Measurements from ENCODE around the gene ATP5ME.

Gene ATP5ME

DNA sequence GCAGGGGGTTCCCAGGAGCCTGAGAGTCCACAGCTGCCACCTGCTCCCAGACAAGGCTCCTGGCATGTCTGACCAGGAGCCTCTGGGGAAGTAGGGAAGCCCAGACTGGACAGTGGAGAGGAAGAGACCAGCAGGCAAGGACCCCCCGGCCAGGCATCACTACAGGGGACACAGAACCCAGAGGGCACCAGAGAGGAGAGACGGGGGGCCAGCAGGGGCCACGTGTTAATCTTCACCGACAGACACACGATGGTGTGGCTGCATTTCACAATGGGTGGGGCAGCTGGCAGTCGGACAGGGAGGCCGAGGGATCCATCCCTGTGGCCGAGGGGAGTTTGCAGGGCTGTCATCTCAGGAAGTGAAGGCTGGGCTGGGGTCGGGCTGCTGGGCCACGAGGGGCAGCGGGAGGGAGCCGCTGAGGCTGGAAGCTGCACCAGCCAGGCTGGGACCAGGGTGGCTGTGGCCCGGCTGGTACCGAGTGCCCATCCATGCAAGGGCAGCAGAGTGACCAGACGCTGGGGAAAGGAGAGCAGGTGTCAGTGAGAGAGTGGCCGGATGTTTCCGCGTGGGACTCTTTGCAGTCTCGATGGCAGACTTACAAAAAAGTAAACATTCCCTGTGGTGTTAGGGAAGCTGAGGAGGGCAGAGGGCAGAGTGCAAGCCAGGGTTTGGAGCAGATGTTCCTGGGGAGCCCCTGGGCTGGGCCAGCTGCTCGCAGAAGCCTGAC, 44.0 kb downstream of the ATP5ME start:
- ATAC-seq = no peak
- TF ChIP-seq, protein P1, sequence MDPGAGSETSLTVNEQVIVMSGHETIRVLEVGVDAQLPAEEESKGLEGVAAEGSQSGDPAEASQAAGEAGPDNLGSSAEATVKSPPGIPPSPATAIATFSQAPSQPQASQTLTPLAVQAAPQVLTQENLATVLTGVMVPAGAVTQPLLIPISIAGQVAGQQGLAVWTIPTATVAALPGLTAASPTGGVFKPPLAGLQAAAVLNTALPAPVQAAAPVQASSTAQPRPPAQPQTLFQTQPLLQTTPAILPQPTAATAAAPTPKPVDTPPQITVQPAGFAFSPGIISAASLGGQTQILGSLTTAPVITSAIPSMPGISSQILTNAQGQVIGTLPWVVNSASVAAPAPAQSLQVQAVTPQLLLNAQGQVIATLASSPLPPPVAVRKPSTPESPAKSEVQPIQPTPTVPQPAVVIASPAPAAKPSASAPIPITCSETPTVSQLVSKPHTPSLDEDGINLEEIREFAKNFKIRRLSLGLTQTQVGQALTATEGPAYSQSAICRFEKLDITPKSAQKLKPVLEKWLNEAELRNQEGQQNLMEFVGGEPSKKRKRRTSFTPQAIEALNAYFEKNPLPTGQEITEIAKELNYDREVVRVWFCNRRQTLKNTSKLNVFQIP (CRISPR knock-in tag; IDR thresholded peaks at IDR 0.05; ENCODE audit: borderline replicate concordance, low read depth) = no peak

DNA sequence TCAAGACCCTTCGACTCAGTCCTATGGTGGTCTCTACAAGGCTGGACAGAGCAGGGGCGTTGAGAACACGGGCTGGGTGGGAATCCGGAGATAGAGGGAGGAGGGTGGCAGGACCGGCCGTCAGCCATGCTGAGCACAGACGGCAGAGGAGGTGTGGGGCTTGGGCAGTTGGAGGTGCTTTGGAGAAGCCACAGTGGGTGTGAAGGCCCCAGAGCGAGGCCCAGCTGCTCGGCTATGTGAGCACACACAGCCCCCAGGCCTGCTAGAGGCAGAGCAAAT, 44.5 kb downstream of the ATP5ME start:
- no peak for TF ChIP-seq ZFP3 (CRISPR knock-in tag; IDR thresholded peaks at IDR 0.05)
- no peak for TF ChIP-seq PATZ1 (CRISPR knock-in tag; IDR thresholded peaks at IDR 0.05; ENCODE audit: borderline replicate concordance)
- no peak for ATAC-seq

DNA sequence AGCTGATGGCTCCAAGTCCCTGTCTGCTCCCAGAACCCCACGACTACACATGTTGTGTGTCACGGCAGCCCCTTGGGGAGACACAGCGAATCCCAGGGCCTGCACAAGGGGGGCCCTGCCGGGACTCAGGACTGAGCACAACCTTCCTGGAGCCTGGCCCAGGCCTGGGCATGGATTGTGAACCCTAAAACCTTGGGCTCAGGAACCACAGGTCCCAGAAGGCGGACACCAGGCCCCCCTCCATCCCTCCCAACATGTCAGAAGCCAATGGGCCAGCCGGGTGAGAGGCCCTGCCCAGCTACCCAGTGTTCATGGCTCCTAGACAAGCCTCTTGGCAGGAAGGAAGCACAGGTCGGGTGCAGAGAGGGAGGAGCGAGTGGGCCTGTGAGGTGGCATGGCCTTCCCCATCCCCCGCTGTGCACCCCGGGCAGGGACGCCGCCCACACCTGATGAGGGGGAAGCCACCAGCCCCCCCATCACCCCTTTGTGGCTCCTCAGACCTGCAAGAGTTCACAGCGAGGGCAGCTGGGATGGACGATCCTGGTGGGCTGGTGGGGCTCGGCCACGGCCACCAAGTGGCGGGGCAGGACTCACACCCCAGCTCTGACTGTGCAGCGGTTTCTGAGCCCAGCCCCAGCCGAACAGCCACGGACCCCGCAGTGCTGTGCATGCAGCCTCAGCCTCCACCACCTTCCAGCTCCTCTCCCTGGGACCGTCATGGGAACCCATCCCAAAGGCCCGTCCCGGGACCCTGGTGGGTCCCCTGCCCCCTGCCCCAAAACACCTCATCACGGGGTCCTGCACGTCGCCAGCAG, 45.0 kb downstream of the ATP5ME start:
- TF ChIP-seq CREB5 (CRISPR knock-in tag; IDR thresholded peaks at IDR 0.05; ENCODE audit: low read depth) (no peak), ZFP30 (CRISPR knock-in tag; IDR thresholded peaks at IDR 0.05) (no peak), BACH2 (CRISPR knock-in tag; IDR thresholded peaks at IDR 0.05; ENCODE audit: borderline replicate concordance) (no peak), ISL1 (CRISPR knock-in tag; IDR thresholded peaks at IDR 0.05) (no peak)
- TF ChIP-seq, protein P1 (CRISPR knock-in tag; IDR thresholded peaks at IDR 0.05; ENCODE audit: borderline replicate concordance, low read depth) = no peak
- no peak for ATAC-seq

DNA sequence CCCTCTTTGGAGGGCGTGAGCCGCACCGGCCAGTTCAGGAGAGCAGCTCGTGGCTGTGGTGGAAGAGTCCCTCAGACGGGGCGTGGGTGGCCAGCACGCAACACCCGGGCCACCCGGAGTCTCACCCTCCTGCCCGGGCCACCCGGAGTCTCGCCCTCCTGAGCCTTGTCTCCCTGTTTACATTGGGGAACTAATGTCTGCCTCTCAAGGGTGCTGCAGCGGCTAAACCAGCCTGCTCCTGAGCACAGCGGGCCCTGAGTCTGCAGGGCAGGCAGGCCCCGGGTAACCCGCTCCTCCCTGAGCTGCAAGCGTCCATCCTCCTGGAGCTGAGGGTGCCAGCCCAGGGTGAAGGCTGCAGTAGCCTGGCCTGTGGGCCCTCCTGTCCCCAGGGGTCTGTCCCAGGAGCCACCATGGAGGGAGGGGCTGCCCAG, 45.8 kb downstream of the ATP5ME start:
- TF ChIP-seq ZFP30 (CRISPR knock-in tag; IDR thresholded peaks at IDR 0.05) (no peak), GLIS3 (CRISPR knock-in tag; IDR thresholded peaks at IDR 0.05) (no peak), ZNF565 (CRISPR knock-in tag; conservative IDR thresholded peaks at IDR 0.05; ENCODE audit: low read depth) (no peak), ZFP3 (CRISPR knock-in tag; IDR thresholded peaks at IDR 0.05) (no peak), ZC3H10 (CRISPR knock-in tag; IDR thresholded peaks at IDR 0.05) (no peak), OSR1 (CRISPR knock-in tag; IDR thresholded peaks at IDR 0.05) (no peak), TOX (CRISPR knock-in tag; IDR thresholded peaks at IDR 0.05; ENCODE audit: borderline replicate concordance) (no peak), ZNF8 (CRISPR knock-in tag; IDR thresholded peaks at IDR 0.05) (no peak), RARB (CRISPR knock-in tag; IDR thresholded peaks at IDR 0.05) (no peak), ZNF70 (CRISPR knock-in tag; IDR thresholded peaks at IDR 0.05) (no peak), ISL1 (CRISPR knock-in tag; IDR thresholded peaks at IDR 0.05) (no peak), ESRRG (CRISPR knock-in tag; IDR thresholded peaks at IDR 0.05) (no peak), CSDC2 (CRISPR knock-in tag; IDR thresholded peaks at IDR 0.05) (no peak), PATZ1 (CRISPR knock-in tag; IDR thresholded peaks at IDR 0.05; ENCODE audit: borderline replicate concordance) (no peak), BACH2 (CRISPR knock-in tag; IDR thresholded peaks at IDR 0.05; ENCODE audit: borderline replicate concordance) (no peak), CSRNP3 (CRISPR knock-in tag; IDR thresholded peaks at IDR 0.05) (no peak)
- no peak for ATAC-seq

All from SK-N-SH treated with all-trans-retinoic acid at 6 μM for 48 hours (cell line).